ENCODE results near the gene FAM118B.

FAM118B gene

DNA sequence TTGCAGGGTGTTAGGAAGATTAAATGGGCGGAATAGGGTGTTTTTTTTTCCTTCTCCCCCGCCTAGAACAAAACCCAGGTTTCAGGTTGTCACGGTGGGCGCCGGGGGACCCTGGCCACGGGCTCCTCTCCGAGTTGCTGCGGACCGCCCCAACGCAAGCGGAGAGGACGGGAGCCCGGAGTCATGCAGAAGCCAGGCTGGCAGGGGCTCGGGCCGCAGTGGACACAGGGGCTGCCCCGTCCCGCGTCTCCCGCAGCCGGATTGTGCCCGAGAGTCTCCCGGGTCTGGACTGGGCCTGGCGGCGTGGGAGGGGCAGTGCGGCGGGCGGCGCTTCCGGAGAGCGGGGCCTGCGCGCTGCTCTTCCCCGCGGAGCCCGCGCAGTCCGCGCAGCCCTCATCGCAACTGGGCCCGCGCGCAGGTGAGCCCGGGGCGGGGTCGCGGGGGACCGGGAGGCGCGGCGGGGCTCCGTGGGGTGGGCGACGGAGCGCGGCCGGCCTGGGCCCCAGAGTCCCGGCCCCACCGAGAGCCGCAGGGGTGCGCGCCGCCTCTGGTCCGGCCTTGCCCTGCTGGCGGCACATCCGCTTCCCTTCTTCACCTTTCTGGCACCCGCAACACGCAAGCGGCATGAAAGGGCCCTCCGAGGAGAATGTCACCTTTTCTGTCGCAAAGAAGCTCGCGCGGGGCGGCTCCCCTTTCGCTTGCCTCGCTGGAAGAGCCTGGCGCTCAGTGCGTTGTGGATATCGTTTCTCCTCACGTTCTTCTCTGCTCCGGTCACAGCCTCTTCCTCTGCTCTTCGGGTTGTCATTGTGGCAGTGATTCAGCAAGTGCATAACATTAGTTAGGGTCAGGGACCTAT lies 71.4 kb downstream of the FAM118B start, which contains the start of gene TIRAP:
TSS of gene TIRAP (plus strand) at position 358 of the 856 bp plus-strand sequence. CDS start 7,802 bp downstream, outside the sequence.
- H3K4me3 ChIP-seq (ENCODE audit: low read depth, low read length), result peak within 1 kb of the TSS; percentile 57
- in situ Hi-C loops (cut with HindIII; ENCODE audit: low sequenced_read_pairs), result no loop called here
- DNase-seq (ENCODE audit: low read depth), result no peak
- no peak for TF ChIP-seq CTCF (IDR thresholded peaks at IDR 0.05; ENCODE audit: low read depth, low read length, missing control alignments)

GRCh38 chr11:126284829-126285228 lies 73.2 kb downstream of the FAM118B start:
- DNase-seq (ENCODE audit: low read depth), result peak; percentile 96
- no peak for TF ChIP-seq CTCF (IDR thresholded peaks at IDR 0.05; ENCODE audit: low read depth, low read length, missing control alignments)
- no peak overlapping the region for H3K4me3 ChIP-seq (ENCODE audit: low read depth, low read length)
- in situ Hi-C loops (cut with HindIII; ENCODE audit: low sequenced_read_pairs), result no loop called here

GRCh38 chr11:126288237-126288636 lies 76.7 kb downstream of the FAM118B start:
- in situ Hi-C loops (cut with HindIII; ENCODE audit: low sequenced_read_pairs), result no loop called here
- TF ChIP-seq CTCF (IDR thresholded peaks at IDR 0.05; ENCODE audit: low read depth, low read length, missing control alignments), result no peak
- no peak for DNase-seq (ENCODE audit: low read depth)
- H3K4me3 ChIP-seq (ENCODE audit: low read depth, low read length), result no peak overlapping the region

DNA sequence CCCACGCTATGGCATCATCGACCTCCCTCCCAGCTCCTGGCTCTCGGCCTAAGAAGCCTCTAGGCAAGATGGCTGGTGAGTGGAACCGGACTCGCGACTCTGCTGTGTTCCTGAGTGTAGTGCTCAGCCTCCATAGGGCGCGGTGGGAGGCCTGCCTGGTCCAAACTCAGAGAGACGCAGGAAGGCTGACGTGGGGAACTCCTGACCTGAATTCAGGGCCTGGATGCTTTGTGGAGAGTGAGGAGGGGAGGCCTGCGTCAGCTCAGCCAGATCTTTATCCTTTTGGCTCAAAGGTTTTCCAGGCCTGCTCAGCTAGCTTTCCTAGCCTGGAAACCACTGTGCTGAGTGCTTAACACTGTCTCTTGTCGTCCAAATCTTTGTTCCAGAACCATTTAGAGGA lies 79.3 kb downstream of the FAM118B start:
- no peak for TF ChIP-seq CTCF (IDR thresholded peaks at IDR 0.05; ENCODE audit: low read depth, low read length, missing control alignments)
- no peak for DNase-seq (ENCODE audit: low read depth)
- H3K4me3 ChIP-seq (ENCODE audit: low read depth, low read length), result no peak overlapping the region
- in situ Hi-C loops (cut with HindIII; ENCODE audit: low sequenced_read_pairs), result no loop called here

GRCh38 chr11:126293726-126294125 lies 82.1 kb downstream of the FAM118B start:
- DNase-seq (ENCODE audit: low read depth), result no peak
- no peak overlapping the region for H3K4me3 ChIP-seq (ENCODE audit: low read depth, low read length)
- in situ Hi-C loops (cut with HindIII; ENCODE audit: low sequenced_read_pairs), result no loop called here
- no peak for TF ChIP-seq CTCF (IDR thresholded peaks at IDR 0.05; ENCODE audit: low read depth, low read length, missing control alignments)

- TF ChIP-seq CTCF (IDR thresholded peaks at IDR 0.05; ENCODE audit: low read depth, low read length, missing control alignments), result no peak
- H3K4me3 ChIP-seq (ENCODE audit: low read depth, low read length), result no peak overlapping the region
- in situ Hi-C loops (cut with HindIII; ENCODE audit: low sequenced_read_pairs), result no loop called here
- DNase-seq (ENCODE audit: low read depth), result no peak
These were observed 85.4 kb downstream of the FAM118B start for GRCh38 chr11:126297004-126297403.

Measured in astrocyte of the cerebellum (primary cell).